Trophoblast cell (in vitro differentiated cells and primary cell): ENCODE results near the gene CNOT11.
A peak's percentile ranks its signal among the peaks of the same experiment; 100 is the strongest.

Experiments
- DNase-seq, 2 donors: peaks; one replicate each; pipeline ENCODE4 v3.0.0-alpha.2; 2016
- H2AFZ ChIP-seq: 2 replicates; pipeline ENCODE4 v1.6.1; 2013; ENCODE audit warnings: low read length, moderate library complexity, mild to moderate bottlenecking; ENCODE audit not compliant: insufficient read depth, poor library complexity
- H2AK5ac ChIP-seq: 2 replicates; pipeline ENCODE4 v1.6.1; 2013; ENCODE audit warnings: mild to moderate bottlenecking, low read length
- H2BK120ac ChIP-seq: 2 replicates; pipeline ENCODE4 v1.6.1; 2013; ENCODE audit warnings: low read length, mild to moderate bottlenecking, moderate library complexity; ENCODE audit not compliant: insufficient read depth, poor library complexity
- H2BK12ac ChIP-seq: 2 replicates; pipeline ENCODE4 v1.6.1; 2013; ENCODE audit warnings: mild to moderate bottlenecking, low read length, moderate library complexity
- H2BK5ac ChIP-seq: 2 replicates; pipeline ENCODE4 v1.6.1; 2013; ENCODE audit warnings: low read length, low read depth, moderate library complexity, mild to moderate bottlenecking; ENCODE audit not compliant: poor library complexity
- H3K14ac ChIP-seq: 2 replicates; pipeline ENCODE4 v1.6.1; 2013; ENCODE audit warnings: mild to moderate bottlenecking, low read length
- H3K18ac ChIP-seq: 2 replicates; pipeline ENCODE4 v1.6.1; 2013; ENCODE audit warnings: mild to moderate bottlenecking, low read length
- H3K23ac ChIP-seq: 2 replicates; pipeline ENCODE4 v1.6.1; 2013; ENCODE audit warnings: low read length
- H3K27ac ChIP-seq: 2 replicates; pipeline ENCODE4 v1.5.1; 2013; ENCODE audit warnings: low read depth, mild to moderate bottlenecking, inconsistent platforms, low read length, moderate library complexity
- H3K27me3 ChIP-seq: 2 replicates; pipeline ENCODE4 v1.6.1; 2013; ENCODE audit warnings: inconsistent platforms, mild to moderate bottlenecking, low read length, moderate library complexity; ENCODE audit not compliant: insufficient read depth
- H3K36me3 ChIP-seq, 2 experiments: 1 replicate in 1 of 2; 2 replicates in 1 of 2; pipeline ENCODE4 v1.6.1; 2013; ENCODE audit warnings: low read length in 2 of 2, mild to moderate bottlenecking in 2 of 2, moderate library complexity in 1 of 2; ENCODE audit not compliant: insufficient read depth in 2 of 2, control insufficient read depth in 1 of 2
- H3K4ac ChIP-seq: 2 replicates; pipeline ENCODE4 v1.6.1; 2013; ENCODE audit warnings: low read depth, mild to moderate bottlenecking, low read length, moderate library complexity
- H3K4me1 ChIP-seq, 2 experiments: 1 replicate in 1 of 2; 2 replicates in 1 of 2; pipeline ENCODE4 v1.6.1; 2013; ENCODE audit warnings: low read length in 2 of 2, mild to moderate bottlenecking in 2 of 2, moderate library complexity in 1 of 2; ENCODE audit not compliant: insufficient read depth in 2 of 2, control insufficient read depth in 1 of 2
- H3K4me2 ChIP-seq: 2 replicates; pipeline ENCODE4 v1.6.1; 2013; ENCODE audit warnings: inconsistent platforms, mild to moderate bottlenecking, low read length, moderate library complexity
- H3K4me3 ChIP-seq: 2 replicates; pipeline ENCODE4 v1.5.1; 2013; ENCODE audit warnings: mild to moderate bottlenecking, low read depth, low read length, inconsistent platforms
- H3K79me1 ChIP-seq: one replicate; pipeline ENCODE4 v1.6.1; 2013; ENCODE audit warnings: low read length
- H3K79me2 ChIP-seq: 2 replicates; pipeline ENCODE4 v1.6.1; 2013; ENCODE audit warnings: low read length, mild to moderate bottlenecking; ENCODE audit not compliant: control insufficient read depth, insufficient read depth, poor library complexity
- H3K9ac ChIP-seq: 2 replicates; pipeline ENCODE4 v1.6.1; 2013; ENCODE audit warnings: mild to moderate bottlenecking, low read length
- H3K9me3 ChIP-seq: 2 replicates; pipeline ENCODE4 v1.6.1; 2013; ENCODE audit warnings: low read depth, mild to moderate bottlenecking, control low read depth, inconsistent platforms, low read length; ENCODE audit not compliant: insufficient read depth
- H4K12ac ChIP-seq: 2 replicates; pipeline ENCODE4 v1.6.1; 2013; ENCODE audit warnings: low read depth, mild to moderate bottlenecking, low read length, moderate library complexity
- H4K8ac ChIP-seq: 2 replicates; pipeline ENCODE4 v1.6.1; 2013; ENCODE audit warnings: low read depth, mild to moderate bottlenecking, low read length, moderate library complexity
- H4K91ac ChIP-seq: one replicate; pipeline ENCODE4 v1.6.1; 2013; ENCODE audit warnings: low read depth, mild to moderate bottlenecking, low read length, moderate library complexity
- WGBS: extraction: QIAGEN DNeasy Blood & Tissue Kit; methylation state at CpG from one replicate; pipeline ENCODE4 v1.1.7; 2013; ENCODE audit warnings: missing lambda C conversion rate; ENCODE audit not compliant: insufficient read length, insufficient coverage; ENCODE audit errors: extremely low coverage; 5-methylcytosine and 5-hydroxymethylcytosine counted together

CNOT11 gene

GRCh38 chr2:101272045-101272784 is 19.5 kb downstream of the CNOT11 start:
- Histone ChIP-seq H2BK5ac (no peak overlapping the region), H3K4me1 (peaks cover 6 to 8% of the 10 kb centered on the region in 2 experiments), H3K4ac (no peak overlapping the region), H3K18ac (no peak overlapping the region), H2AK5ac (no peak overlapping the region), H3K27me3 (no peaks in the 10 kb centered on the region), H3K4me3 (no peak overlapping the region), H3K23ac (no peak overlapping the region), H2AFZ (no peak overlapping the region), H4K12ac (no peak overlapping the region), H3K27ac (no peak overlapping the region), H4K8ac (no peak overlapping the region), H3K79me2 (no peaks in the 10 kb centered on the region), H4K91ac (no peak overlapping the region), H3K36me3 (peaks cover 22 to 28% of the 10 kb centered on the region in 2 experiments), H2BK120ac (no peak overlapping the region), H3K79me1 (no peaks in the 10 kb centered on the region), H3K9ac (no peak overlapping the region), H3K9me3 (no peaks in the 10 kb centered on the region), H2BK12ac (no peak overlapping the region), H3K4me2 (no peak overlapping the region), H3K14ac (no peak overlapping the region)
- DNase-seq = no peak
- no CpG with 5 or more reads among the region's 3 CpGs for WGBS

- no peaks in the 10 kb centered on the region for H3K79me1 ChIP-seq
- no peak overlapping the region for H2BK120ac ChIP-seq
- H2AFZ ChIP-seq = no peak overlapping the region
- H2AK5ac ChIP-seq = no peak overlapping the region
- H3K27ac ChIP-seq = no peak overlapping the region
- H3K23ac ChIP-seq = no peak overlapping the region
- H3K27me3 ChIP-seq = no peaks in the 10 kb centered on the region
- H3K4ac ChIP-seq = no peak overlapping the region
- H3K18ac ChIP-seq = no peak overlapping the region
- peak overlapping the region; percentile 5 for H2BK12ac ChIP-seq
- no peak overlapping the region for H4K91ac ChIP-seq
- H3K9me3 ChIP-seq = no peaks in the 10 kb centered on the region
- no peak overlapping the region for H4K12ac ChIP-seq
- no peak overlapping the region for H3K9ac ChIP-seq
- no peak overlapping the region for H2BK5ac ChIP-seq
- H3K4me2 ChIP-seq = no peak overlapping the region
- DNase-seq = no peak
- H3K4me3 ChIP-seq = no peak overlapping the region
- H3K4me1 ChIP-seq = peaks cover 0 to under 1% of the 10 kb centered on the region in 2 experiments
- no CpG with 5 or more reads among the region's 8 CpGs for WGBS
- no peak overlapping the region for H4K8ac ChIP-seq
- H3K36me3 ChIP-seq = peaks cover 25 to 29% of the 10 kb centered on the region in 2 experiments
- no peak overlapping the region for H3K14ac ChIP-seq
- no peaks in the 10 kb centered on the region for H3K79me2 ChIP-seq
Measured at GRCh38 chr2:101273056-101273455, 20.4 kb downstream of the CNOT11 start.

GRCh38 chr2:101274142-101274541 is 21.5 kb downstream of the CNOT11 start:
- Histone ChIP-seq H2BK5ac (no peak overlapping the region), H3K4me2 (no peak overlapping the region), H3K79me2 (no peaks in the 10 kb centered on the region), H3K23ac (no peak overlapping the region), H3K9ac (no peak overlapping the region), H4K91ac (no peak overlapping the region), H3K36me3 (peaks cover 26 to 33% of the 10 kb centered on the region in 2 experiments), H2BK12ac (no peak overlapping the region), H2BK120ac (no peak overlapping the region), H3K14ac (no peak overlapping the region), H3K27me3 (no peaks in the 10 kb centered on the region), H3K4me3 (no peak overlapping the region), H3K4ac (no peak overlapping the region), H2AFZ (no peak overlapping the region), H2AK5ac (no peak overlapping the region), H4K8ac (no peak overlapping the region), H3K27ac (no peak overlapping the region), H3K4me1 (no peaks in the 10 kb centered on the region), H3K18ac (no peak overlapping the region), H4K12ac (no peak overlapping the region), H3K79me1 (no peaks in the 10 kb centered on the region), H3K9me3 (no peaks in the 10 kb centered on the region)
- no CpG with 5 or more reads among the region's 5 CpGs for WGBS
- DNase-seq = no peak

GRCh38 chr2:101277111-101277510 is 24.4 kb downstream of the CNOT11 start:
- Histone ChIP-seq H3K4ac (no peak overlapping the region), H3K79me2 (no peaks in the 10 kb centered on the region), H3K27me3 (no peaks in the 10 kb centered on the region), H3K27ac (no peak overlapping the region), H4K12ac (no peak overlapping the region), H4K8ac (no peak overlapping the region), H3K9ac (no peak overlapping the region), H3K4me3 (no peak overlapping the region), H3K9me3 (no peaks in the 10 kb centered on the region), H4K91ac (no peak overlapping the region), H2BK120ac (no peak overlapping the region), H3K23ac (no peak overlapping the region), H2BK5ac (no peak overlapping the region), H3K79me1 (no peaks in the 10 kb centered on the region), H2AK5ac (no peak overlapping the region), H3K36me3 (peaks cover 27 to 30% of the 10 kb centered on the region in 2 experiments), H2BK12ac (no peak overlapping the region), H2AFZ (no peak overlapping the region), H3K4me2 (no peak overlapping the region), H3K14ac (no peak overlapping the region), H3K4me1 (no peaks in the 10 kb centered on the region), H3K18ac (no peak overlapping the region)
- peak in 1 of 2 donors; percentile 32 for DNase-seq
- no CpG with 5 or more reads among the region's 7 CpGs for WGBS
